GM10266 (cell line): Measurements from ENCODE around the gene PGLYRP3.

Source experiments
- DNase-seq: peaks from one replicate; pipeline ENCODE4 v3.0.0; 2012; ENCODE audit errors: extremely low spot score
- TF ChIP-seq, protein P1 (sequence below): IDR thresholded peaks from 2 replicates; pipeline ENCODE4 v1.5.1; 2012; ENCODE audit warnings: mild to moderate bottlenecking, low read depth; ENCODE audit not compliant: control insufficient read depth, insufficient read depth; ENCODE audit errors: missing control alignments

The PGLYRP3 gene

DNA sequence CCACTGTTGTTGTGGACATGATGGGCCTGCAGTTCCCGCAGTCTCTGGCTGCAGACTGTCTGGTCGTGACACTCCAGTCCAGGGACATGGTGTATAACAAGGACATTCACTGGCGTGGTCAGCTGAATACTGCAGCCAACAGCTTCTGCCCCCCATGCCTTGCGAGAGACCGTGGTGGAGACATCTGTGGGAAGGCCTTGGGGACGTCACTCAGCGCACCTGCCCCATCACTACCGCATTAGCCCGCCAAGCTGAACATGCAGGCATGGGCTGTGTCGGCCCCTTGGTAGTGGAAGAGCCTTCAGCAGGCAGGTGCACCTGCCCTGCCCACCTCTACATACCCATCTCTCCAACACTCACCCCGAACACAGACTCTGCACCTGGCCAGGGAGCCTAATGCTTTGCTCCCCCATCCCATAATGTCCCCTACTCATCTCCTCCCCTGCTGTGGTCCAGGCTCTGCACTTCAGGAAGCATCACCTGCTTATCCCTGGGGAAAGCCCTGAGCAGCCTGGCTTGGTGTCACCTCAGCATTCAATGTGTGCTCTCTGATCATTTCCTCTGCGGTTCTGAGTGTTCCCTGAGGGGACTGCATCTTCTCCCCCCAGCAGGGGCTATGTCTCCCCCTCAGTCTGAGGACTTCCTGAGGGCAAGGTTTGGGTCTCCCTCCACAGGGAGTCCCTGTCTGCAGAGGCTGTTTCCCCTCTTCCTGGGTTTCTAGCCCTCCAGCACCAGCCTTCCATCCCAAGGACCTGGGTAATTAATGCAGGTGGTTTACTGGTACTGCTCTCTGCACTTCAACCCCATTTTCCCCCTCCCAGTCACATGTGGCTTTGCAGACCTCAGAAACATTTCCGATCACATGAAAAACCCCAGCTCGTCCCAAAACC is 32.7 kb upstream of the PGLYRP3 start:
- TF ChIP-seq, protein P1, sequence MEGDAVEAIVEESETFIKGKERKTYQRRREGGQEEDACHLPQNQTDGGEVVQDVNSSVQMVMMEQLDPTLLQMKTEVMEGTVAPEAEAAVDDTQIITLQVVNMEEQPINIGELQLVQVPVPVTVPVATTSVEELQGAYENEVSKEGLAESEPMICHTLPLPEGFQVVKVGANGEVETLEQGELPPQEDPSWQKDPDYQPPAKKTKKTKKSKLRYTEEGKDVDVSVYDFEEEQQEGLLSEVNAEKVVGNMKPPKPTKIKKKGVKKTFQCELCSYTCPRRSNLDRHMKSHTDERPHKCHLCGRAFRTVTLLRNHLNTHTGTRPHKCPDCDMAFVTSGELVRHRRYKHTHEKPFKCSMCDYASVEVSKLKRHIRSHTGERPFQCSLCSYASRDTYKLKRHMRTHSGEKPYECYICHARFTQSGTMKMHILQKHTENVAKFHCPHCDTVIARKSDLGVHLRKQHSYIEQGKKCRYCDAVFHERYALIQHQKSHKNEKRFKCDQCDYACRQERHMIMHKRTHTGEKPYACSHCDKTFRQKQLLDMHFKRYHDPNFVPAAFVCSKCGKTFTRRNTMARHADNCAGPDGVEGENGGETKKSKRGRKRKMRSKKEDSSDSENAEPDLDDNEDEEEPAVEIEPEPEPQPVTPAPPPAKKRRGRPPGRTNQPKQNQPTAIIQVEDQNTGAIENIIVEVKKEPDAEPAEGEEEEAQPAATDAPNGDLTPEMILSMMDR = no peak
- no peak for DNase-seq

DNA sequence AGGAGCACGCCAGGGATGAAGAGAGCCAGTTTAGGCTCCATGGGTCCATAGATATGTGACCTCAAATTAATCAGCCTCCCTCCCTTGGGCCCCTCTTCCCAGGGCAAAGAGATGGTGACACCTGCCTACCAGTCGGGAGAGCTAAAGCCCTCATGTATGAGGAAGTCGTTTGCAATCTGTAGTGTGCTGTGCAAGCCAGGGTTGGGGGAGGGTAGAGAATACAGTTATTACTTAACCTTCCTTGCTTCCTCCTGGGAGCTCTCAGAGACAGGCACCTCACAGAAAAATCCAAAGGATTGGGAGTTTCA is 31.9 kb upstream of the PGLYRP3 start:
- TF ChIP-seq, protein P1 = no peak
- no peak for DNase-seq

DNA sequence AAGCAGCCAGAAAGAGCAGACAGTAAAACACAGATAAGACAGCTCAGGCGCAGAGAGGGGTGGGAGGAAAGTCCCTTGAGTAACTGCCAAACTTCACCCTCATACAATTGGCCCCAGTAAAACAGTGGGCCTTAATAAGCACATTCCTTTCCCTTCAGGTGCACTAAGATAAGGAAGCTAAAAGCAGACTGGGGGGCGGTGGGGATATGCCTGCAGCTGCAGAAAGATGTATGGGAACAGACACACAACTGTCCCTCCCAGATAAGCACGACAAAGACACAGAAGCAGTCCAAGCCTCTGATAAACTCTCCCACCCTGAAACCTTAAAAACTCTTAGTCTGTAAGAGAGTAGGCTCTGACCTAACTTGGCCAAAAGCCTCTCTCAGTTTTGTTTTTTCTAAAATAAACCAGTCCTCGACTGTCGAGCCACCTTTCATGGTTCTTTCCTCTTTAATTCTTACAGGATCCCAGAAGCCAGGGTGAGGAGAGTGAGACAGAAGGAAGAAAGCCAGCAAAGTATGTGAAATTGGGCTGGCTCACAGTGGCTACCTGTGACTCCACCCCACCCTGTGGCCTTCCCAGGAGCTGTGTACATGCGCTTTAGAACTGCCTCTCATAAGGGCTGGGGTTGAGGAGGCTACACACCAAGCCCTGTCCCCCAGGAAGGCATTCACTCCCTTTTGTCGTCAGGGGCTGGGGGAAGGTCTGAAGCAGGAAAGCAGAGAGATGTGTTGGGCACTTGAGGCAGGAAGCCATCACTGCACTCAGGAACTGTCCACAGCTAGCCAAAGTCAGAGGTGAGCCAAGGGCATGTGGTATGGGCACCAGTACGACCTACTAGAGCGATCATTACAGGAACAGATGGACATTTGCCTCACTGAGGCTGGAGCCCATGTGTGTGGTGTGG is 31.3 kb upstream of the PGLYRP3 start:
- DNase-seq = no peak
- TF ChIP-seq, protein P1 = no peak

DNA sequence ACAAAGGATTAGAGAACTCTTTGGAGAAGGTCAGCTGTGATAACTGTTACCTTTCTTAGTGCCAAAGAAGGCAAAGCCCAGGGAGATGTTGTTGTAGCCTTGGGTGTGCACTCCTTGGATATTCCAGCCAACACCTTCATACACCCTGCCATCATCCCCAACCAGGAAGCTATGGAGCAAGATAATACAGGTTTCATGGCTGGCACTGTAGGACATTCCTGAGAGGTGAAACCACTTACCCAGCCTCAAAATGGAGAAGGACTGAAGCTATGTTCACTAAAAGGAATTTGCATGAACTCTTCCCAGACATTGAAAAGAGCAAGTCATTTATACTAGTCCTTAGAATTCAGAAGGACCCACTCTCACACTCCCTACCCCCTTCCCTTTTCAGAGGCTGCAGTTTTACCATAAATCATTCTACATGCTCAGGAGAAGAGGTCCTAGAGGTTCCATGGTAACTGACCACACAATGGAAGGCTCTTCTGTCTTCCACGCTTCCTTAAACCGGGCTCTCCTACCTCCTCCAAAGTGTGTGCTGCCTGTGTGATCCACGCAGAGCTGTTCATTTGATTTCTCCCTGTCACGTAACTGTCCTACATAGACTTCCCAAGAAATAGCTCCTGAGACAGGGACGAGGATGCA is 30.4 kb upstream of the PGLYRP3 start:
- DNase-seq = no peak
- TF ChIP-seq, protein P1 = no peak

DNA sequence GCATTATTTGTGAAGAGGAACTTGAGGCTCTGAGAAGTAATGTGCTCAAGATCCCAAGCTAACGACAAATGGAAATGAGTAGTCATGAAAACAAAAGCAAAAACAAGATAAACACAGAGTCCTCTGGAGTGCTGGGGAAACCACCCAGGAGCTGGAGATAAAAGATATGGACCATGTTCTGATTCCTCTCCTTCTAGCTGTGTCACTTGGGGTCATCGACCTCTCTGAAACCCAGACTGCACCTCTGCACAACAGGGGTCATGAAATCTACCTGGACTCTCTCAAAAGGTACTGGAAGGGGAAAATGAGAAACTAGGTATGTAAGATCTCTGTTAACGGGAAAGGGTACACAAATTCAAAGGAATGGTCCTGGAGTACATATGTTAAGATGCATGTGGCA is 29.4 kb upstream of the PGLYRP3 start:
- DNase-seq = no peak
- TF ChIP-seq, protein P1 = no peak

DNA sequence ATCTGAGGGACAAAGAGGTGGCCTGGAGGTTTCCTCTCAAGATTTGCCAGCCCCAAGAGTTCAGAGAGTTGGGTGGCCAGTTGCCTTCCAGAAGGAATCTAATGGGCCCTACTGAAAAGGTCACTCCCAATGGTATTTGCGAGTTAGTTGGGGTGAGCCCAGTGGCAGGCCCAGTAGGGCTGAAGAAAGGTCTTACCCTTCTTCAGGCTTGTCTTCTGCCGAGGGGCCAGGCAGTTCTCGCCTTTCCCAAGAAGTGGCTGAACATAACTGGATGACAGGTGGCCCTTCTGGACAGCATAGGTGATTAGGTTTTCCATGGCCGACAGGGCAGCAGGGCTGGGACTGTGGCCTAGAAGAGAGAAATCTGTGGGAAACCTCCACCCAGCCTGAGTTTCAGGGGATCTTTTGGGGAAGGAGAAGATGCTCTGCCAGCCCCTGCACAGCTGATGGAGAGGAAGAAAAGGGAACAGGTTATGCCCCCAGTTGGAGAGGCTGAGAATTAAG is 28.7 kb upstream of the PGLYRP3 start:
- TF ChIP-seq, protein P1 = no peak
- no peak for DNase-seq
